K562 (cell line): Measurements from ENCODE around the gene PARD3. TPM values are rescaled to one million over a fixed set of nuclear protein-coding genes. Genes with fewer than 3 reads are reported as not detected.

ENCODE experiments used
- ATAC-seq: fragments of 200-7000 bp; cut with Tn5 transposase; 3 replicates; pipeline ENCODE4 v1.9.1; 2020; ENCODE audit warnings: moderate library complexity
- BruUV-seq: library from RNA; stranded (reverse); fragments of 400-500 nt; replicated peaks from 2 replicates; lab custom pipeline; 2021; lab: Mats Ljungman, UMichigan
- CTCF ChIA-PET: fragments of 300-600 bp; formaldehyde crosslinking; extraction: SDS; loops from one replicate; lab custom pipeline; 2021; ENCODE audit warnings: low intra/inter-chr PET ratio; lab: Yijun Ruan, JAX
- POLR2A ChIA-PET: fragments of 300-600, 350-650 bp; sonication (Branson Sonifier 250); formaldehyde crosslinking; extraction: SDS; loops from one replicate; lab custom pipeline; 2021; ENCODE audit warnings: antibody characterized with exemption, inconsistent platforms; lab: Yijun Ruan, JAX
- DNase-seq, 4 experiments: peaks; one replicate each; pipeline versions ENCODE4 v3.0.0 to v3.0.0-alpha.2; 2011 to 2018; ENCODE audit warnings: low spot score in 3 of 4, mixed read lengths in 3 of 4; ENCODE audit errors: extremely low read depth in 1 of 4
- FAIRE-seq: peaks from 2 replicates; lab custom pipeline; 2011; peaks lifted over from hg19 to GRCh38; lab: Jason Lieb, UNC
- H2AFZ ChIP-seq: 2 replicates; pipeline ENCODE4 v1.6.0; 2011; ENCODE audit warnings: low read depth, low read length, control low read depth, inconsistent platforms
- H3K27ac ChIP-seq: fragments of 200-600 bp; 3 replicates; pipeline ENCODE4 v1.8.0; 2011; ENCODE audit warnings: low read depth, mild to moderate bottlenecking, control low read depth, inconsistent platforms, low read length, moderate library complexity, mixed read lengths; ENCODE audit errors: extremely low read depth
- H3K27me3 ChIP-seq, 2 experiments: fragments of 300-600 bp in 1 of 2; 2 replicates in 1 of 2; 3 replicates in 1 of 2; pipeline versions ENCODE4 v1.6.0 to v1.8.0; 2011; ENCODE audit warnings: inconsistent platforms in 2 of 2, low read length in 2 of 2, mild to moderate bottlenecking in 1 of 2, mixed read lengths in 1 of 2, moderate library complexity in 1 of 2; ENCODE audit not compliant: control insufficient read depth in 2 of 2, insufficient read depth in 2 of 2
- H3K36me3 ChIP-seq: fragments of 300-600 bp; 3 replicates; pipeline ENCODE4 v1.8.0; 2011; ENCODE audit warnings: mild to moderate bottlenecking, low read length, inconsistent platforms; ENCODE audit not compliant: control insufficient read depth, insufficient read depth
- H3K4me1 ChIP-seq, 2 experiments: fragments of 200-600 bp in 1 of 2; replicated peaks in 1 of 2; 2 replicates in 1 of 2; 3 replicates in 1 of 2; pipeline versions ENCODE4 v1.5.1 to v1.8.0; 2011; ENCODE audit warnings: inconsistent platforms in 2 of 2, low read length in 2 of 2, mild to moderate bottlenecking in 1 of 2, mixed read lengths in 1 of 2, moderate library complexity in 1 of 2; ENCODE audit not compliant: control insufficient read depth in 2 of 2, insufficient read depth in 2 of 2
- H3K4me2 ChIP-seq: 2 replicates; pipeline ENCODE4 v1.6.1; 2011; ENCODE audit warnings: low read length, control low read depth, inconsistent platforms, mixed read lengths; ENCODE audit not compliant: insufficient read depth
- H3K4me3 ChIP-seq: fragments of 200-600 bp; sonication (generic), shearing (Covaris generic); 2 replicates; pipeline ENCODE4 v1.5.1; 2016; ENCODE audit warnings: control low read depth, inconsistent platforms
- H3K79me2 ChIP-seq: fragments of 200-600 bp; 3 replicates; pipeline ENCODE4 v1.8.0; 2011; ENCODE audit warnings: low read length, inconsistent platforms; ENCODE audit not compliant: control insufficient read depth, insufficient read depth
- H3K9ac ChIP-seq, 2 experiments: 2 replicates each; pipeline versions ENCODE4 v1.6.0 to v1.6.1; 2011; ENCODE audit warnings: low read depth in 2 of 2, low read length in 2 of 2, control low read depth in 1 of 2, inconsistent platforms in 1 of 2, mild to moderate bottlenecking in 1 of 2, mixed read lengths in 1 of 2; ENCODE audit not compliant: insufficient read depth in 1 of 2
- H3K9me1 ChIP-seq: one replicate; pipeline ENCODE4 v1.6.0; 2011; ENCODE audit warnings: inconsistent platforms, mild to moderate bottlenecking, low read length, moderate library complexity; ENCODE audit not compliant: control insufficient read depth, insufficient read depth
- H3K9me3 ChIP-seq: replicated peaks from 2 replicates; pipeline ENCODE4 v1.5.1; 2011; ENCODE audit warnings: low read depth, low read length, inconsistent platforms; ENCODE audit not compliant: control insufficient read depth, insufficient read depth
- H4K20me1 ChIP-seq: replicated peaks from 2 replicates; pipeline ENCODE4 v1.6.1; 2011; ENCODE audit warnings: low read length, inconsistent platforms, mixed read lengths; ENCODE audit not compliant: control insufficient read depth, insufficient read depth
- AFF1 ChIP-seq, 2 experiments: fragments of 450-650 bp; IDR thresholded peaks; 2 replicates each; pipeline ENCODE4 v1.6.1; 2018; ENCODE audit warnings: mild to moderate bottlenecking in 2 of 2, low read depth in 1 of 2; ENCODE audit not compliant: partially characterized antibody in 2 of 2
- DMBX1 ChIP-seq: fragments of 250-450 bp; sonication (Bioruptor Pico); IDR thresholded peaks from 2 replicates; pipeline ENCODE4 v1.8.0; 2022; ENCODE audit warnings: inconsistent platforms, mild to moderate bottlenecking, moderate library complexity, borderline replicate concordance
- DNMT1 ChIP-seq: fragments of 450-650 bp; IDR thresholded peaks from 2 replicates; pipeline ENCODE4 v1.6.1; 2016; ENCODE audit warnings: antibody characterized with exemption, mild to moderate bottlenecking
- KLF13 ChIP-seq: fragments of 450-650 bp; IDR thresholded peaks from 2 replicates; pipeline ENCODE4 v1.6.1; 2016; ENCODE audit warnings: missing genetic modification characterization, low read depth, mild to moderate bottlenecking, missing compliant biosample characterization, moderate library complexity, borderline replicate concordance
- MEF2A ChIP-seq: IDR thresholded peaks from 2 replicates; pipeline ENCODE4 v1.6.1; 2011; ENCODE audit warnings: low read depth, mild to moderate bottlenecking, low read length, moderate library complexity; ENCODE audit not compliant: control insufficient read depth
- NCOR1 ChIP-seq: fragments of 450-650 bp; IDR thresholded peaks from 2 replicates; pipeline ENCODE4 v1.6.1; 2016; ENCODE audit warnings: mild to moderate bottlenecking, moderate library complexity
- NR2C2 ChIP-seq, 2 experiments: fragments of 200-800 bp in 1 of 2; sonication (Bioruptor generic) in 1 of 2; sonication (generic) in 1 of 2; formaldehyde crosslinking in 1 of 2; IDR thresholded peaks; 2 replicates each; pipeline versions ENCODE4 v1.6.1 to v1.8.0; 2016 to 2022; ENCODE audit warnings: mild to moderate bottlenecking in 1 of 2, missing compliant biosample characterization in 1 of 2, missing genetic modification characterization in 1 of 2, missing genetic modification reagents in 1 of 2
- RAD51 ChIP-seq: fragments of 450-650 bp; IDR thresholded peaks from 2 replicates; pipeline ENCODE4 v1.7.1; 2016; ENCODE audit warnings: low read depth, mild to moderate bottlenecking, borderline replicate concordance
- RHOXF2B ChIP-seq: fragments of 250-450 bp; sonication (Bioruptor Pico); conservative IDR thresholded peaks from 2 replicates; pipeline ENCODE4 v1.5.1; 2021
- USF2 ChIP-seq: sonication (generic); formaldehyde crosslinking; IDR thresholded peaks from 2 replicates; pipeline ENCODE4 v1.5.0; 2020; ENCODE audit warnings: missing genetic modification reagents
- ZNF143 ChIP-seq: sonication (generic); formaldehyde crosslinking; IDR thresholded peaks from 2 replicates; pipeline ENCODE4 v1.9.0; 2022; ENCODE audit warnings: mild to moderate bottlenecking, missing genetic modification reagents
- ZNF444 ChIP-seq: fragments of 250-450 bp; sonication (Bioruptor Pico); IDR thresholded peaks from 2 replicates; pipeline ENCODE4 v1.4.0; 2020; ENCODE audit warnings: mild to moderate bottlenecking, moderate library complexity
- WGBS: fragments of 100-300 bp; shearing (Covaris generic); methylation state at CpG from one replicate; pipeline ENCODE4 v1.1.6; 2016; ENCODE audit warnings: low coverage, mixed read lengths; ENCODE audit not compliant: insufficient coverage; ENCODE audit errors: missing lambda C conversion rate; 5-methylcytosine and 5-hydroxymethylcytosine counted together
- in situ Hi-C: fragments of 300-500 bp; cut with MboI; formaldehyde crosslinking; loops from 4 replicates; pipeline ENCODE4 v1.15.0; 2018; ENCODE audit warnings: inconsistent platforms, mixed read lengths
- intact Hi-C: fragments of 100-400 bp; cut with micrococcal nuclease; formaldehyde crosslinking; loops from 2 replicates; pipeline ENCODE4 v1.14.2; 2022
- polyA plus RNA-seq, 8 experiments: library from polyadenylated mRNA; depleted of rRNA in 4 of 8; stranded (reverse) in 5 of 8; unstranded in 3 of 8; fragments of >200 nt; fragmentation: Nextera tagmentation in 2 of 8; fragmentation: Illumina TruSeq in 1 of 8; extraction: Ambion mirVana in 2 of 8; extraction: Trizol in 1 of 8; gene quantifications; 2 replicates each; pipeline versions ENCODE4 v1.2.1 to v1.2.3, GENCODE V29; 2011 to 2014; ENCODE audit warnings: inconsistent platforms in 1 of 8, missing spikeins in 1 of 8
- total RNA-seq, 7 experiments: library from RNA; depleted of rRNA in 6 of 7; stranded (reverse); fragments of >200 nt in 6 of 7; fragmentation: Illumina TruSeq in 2 of 7; extraction: Trizol in 2 of 7; gene quantifications; 2 replicates each; pipeline versions ENCODE4 v1.2.1 to v1.2.3, GENCODE V29; 2011 to 2021; ENCODE audit warnings: low replicate concordance in 1 of 7

The PARD3 gene
- total and polyA plus RNA-seq, 9 of the 15 experiments (the other 6 are each of a cell fraction or from before 2014, with no cell fraction given) = 2.7 to 11.7 (median 7.7) TPM

- Histone ChIP-seq H3K79me2 (no peaks in the 10 kb centered on the region; the same call in 2 of the 3 replicates), H2AFZ (no peak overlapping the region), H3K36me3 (no peaks in the 10 kb centered on the region), H3K4me1 (peaks cover 0 to 14% of the 10 kb centered on the region in 2 experiments; a peak in 2 of 5 replicates), H4K20me1 (no peaks in the 10 kb centered on the region; the same call in 1 of the 2 replicates), H3K4me3 (no peak overlapping the region), H3K27me3 (no peaks in the 10 kb centered on the region; a peak in 1 of 5 replicates), H3K9ac (no peak overlapping the region), H3K9me3 (no peaks in the 10 kb centered on the region), H3K4me2 (no peak overlapping the region), H3K9me1 (peaks cover 2% of the 10 kb centered on the region), H3K27ac (no peak overlapping the region)
- no peak for ATAC-seq
- ChIA-PET CTCF (no interaction called here), POLR2A (no interaction called here)
- no peak for DNase-seq
- WGBS = 37% methylated on average over 4 of the region's 4 CpGs
- TF ChIP-seq AFF1 (IDR thresholded peaks at IDR 0.05; ENCODE audit: low read depth in 1 of 2, partially characterized antibody in 2 of 2) = no peak
- TF ChIP-seq USF2 = no peak
- TF ChIP-seq MEF2A = no peak
- no peak for TF ChIP-seq RHOXF2B (CRISPR knock-in tag)
- no peak for TF ChIP-seq DMBX1 (CRISPR knock-in tag)
- no peak for TF ChIP-seq RAD51
- no peak for TF ChIP-seq ZNF444 (CRISPR knock-in tag)
- TF ChIP-seq KLF13 (tag) = no peak
- no peak for TF ChIP-seq DNMT1
- no peak for TF ChIP-seq NCOR1
- TF ChIP-seq NR2C2 (CRISPR knock-in tag; IDR thresholded peaks at IDR 0.05) = no peak
- no peak for TF ChIP-seq NR2C2 (tag; IDR thresholded peaks at IDR 0.05)
- no peak for TF ChIP-seq ZNF143 (CRISPR knock-in tag)
- no TSS peak for BruUV-seq
- in situ Hi-C loops = no loop called here
- FAIRE-seq = no peak
- intact Hi-C loops = no loop called here
Measured at GRCh38 chr10:34794835-34795234, 20.3 kb downstream of the PARD3 start.
